Measurements from ENCODE around the gene DCDC2C.

DCDC2C gene

DNA sequence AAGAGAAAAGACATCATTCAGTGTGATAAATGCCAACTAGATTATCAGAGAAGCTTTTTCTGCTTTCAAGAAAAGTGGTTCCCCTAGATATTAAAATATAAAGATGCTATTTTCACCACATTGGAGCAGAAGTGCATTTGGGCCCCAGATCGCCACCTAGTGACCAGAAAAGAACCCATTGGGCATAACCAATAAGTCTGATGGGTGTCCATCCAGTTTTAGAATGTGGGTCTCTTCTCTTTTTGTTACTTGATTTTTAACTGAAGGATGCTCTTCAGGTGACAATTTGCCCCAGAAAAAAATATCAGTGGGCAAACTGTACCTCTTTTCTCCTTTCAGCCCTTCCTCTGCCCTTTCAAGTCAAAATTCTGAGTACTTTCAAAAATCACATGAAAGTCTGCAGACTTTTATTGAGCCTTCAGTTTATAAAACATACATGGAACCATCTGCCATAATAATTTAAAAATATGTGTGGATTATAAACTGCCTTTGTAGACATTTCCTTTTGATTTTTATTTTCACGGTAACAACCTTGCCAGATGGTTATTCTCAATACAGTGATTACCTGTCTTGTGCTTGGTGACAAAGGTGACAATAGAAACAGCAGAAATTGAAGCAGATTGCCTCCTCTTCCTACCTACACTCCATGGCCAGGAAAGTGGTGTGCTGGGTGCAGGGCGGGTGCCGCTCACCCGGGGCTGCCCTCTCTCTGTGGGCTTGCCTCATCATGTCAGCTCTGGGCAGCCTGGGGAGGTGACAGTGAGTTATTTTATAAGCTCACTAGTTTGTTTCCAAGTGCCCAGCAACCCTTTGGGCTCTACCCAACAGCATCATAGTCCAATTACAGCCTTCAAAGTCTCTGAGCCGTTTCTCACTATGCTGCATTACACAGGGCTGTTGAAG, 124.5 kb downstream of the DCDC2C start:
- no peak for DNase-seq (ENCODE audit: low read depth, low spot score)

DNA sequence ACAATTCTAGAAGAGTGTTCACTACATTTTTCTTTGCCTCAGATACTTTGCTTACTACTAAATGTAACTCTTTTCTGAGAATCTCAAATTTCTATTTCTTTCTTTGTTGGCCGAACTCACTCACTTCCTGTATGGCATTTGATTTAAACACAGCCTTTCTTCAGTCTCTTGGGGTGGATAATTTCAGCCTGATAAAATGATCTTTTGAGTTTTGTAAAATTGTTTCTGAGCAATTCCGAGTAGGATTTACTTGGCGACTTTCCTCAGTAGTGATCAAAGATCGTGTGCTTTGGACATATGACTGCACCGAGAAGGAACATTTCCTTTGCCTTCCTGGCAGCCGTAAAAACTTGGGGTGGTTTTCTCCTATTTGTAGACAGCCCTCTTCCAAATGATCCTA, 127.4 kb downstream of the DCDC2C start:
- DNase-seq (ENCODE audit: low read depth, low spot score): no peak

DNA sequence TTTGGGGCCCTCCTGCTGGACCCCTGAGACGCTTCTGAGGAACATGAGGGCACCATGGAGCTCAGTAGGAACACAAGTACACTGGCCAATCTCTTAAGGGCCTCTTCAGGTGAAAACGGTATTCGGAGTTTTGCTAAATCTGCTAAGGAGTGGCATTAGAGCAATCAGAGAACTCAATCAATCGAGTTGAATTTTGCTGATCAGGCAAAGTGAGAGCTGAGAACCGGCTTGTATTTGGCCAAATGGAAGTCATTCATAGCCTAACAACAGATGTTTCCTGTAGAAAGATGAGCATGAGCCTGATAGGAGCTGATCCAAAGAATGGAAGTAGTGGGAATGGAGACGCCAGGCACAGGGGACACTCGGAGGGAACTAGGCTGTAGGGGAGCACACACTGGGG, 133.7 kb downstream of the DCDC2C start:
- no peak for DNase-seq (ENCODE audit: low read depth, low spot score)

DNA sequence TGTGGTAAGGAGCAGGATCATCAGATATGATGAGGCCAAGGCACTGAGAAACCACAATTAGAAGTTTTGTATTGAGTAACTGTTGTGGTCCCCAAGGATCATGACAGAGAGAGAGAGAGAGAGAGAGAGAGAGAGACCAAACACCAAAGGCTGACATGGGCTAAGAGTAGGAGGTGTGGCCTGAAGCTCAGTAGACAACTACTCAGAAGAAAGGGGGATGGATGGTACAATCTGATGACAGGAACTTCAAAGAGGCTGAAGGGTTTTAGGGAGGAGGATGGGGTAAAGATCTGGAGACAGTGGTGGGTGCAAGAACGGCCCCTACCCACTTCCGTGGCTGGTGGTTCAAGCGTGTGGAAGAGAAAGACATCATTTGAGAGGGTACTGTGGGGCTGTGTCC, 135.0 kb downstream of the DCDC2C start:
- DNase-seq (ENCODE audit: low read depth, low spot score): no peak

DNA sequence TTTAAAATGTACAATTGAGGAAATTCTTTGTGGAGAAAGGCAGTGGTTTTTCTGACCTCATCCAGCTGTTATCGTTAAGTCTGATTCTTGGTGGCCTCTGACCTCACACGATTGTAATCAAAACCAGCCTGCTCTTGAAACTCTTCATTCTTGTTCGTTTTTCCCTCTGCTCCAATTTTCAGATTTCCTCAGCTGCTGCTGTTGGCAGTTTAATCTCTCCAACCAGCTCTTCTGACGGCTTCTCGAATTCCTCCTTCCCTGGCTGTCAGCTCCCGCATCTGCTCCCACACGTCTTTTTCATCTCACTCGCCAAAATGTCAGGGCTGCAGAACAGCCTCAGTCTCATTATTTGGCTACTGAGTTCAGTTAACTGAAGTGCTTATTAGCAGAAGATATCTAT, 136.1 kb downstream of the DCDC2C start:
- no peak for DNase-seq (ENCODE audit: low read depth, low spot score)

DNA sequence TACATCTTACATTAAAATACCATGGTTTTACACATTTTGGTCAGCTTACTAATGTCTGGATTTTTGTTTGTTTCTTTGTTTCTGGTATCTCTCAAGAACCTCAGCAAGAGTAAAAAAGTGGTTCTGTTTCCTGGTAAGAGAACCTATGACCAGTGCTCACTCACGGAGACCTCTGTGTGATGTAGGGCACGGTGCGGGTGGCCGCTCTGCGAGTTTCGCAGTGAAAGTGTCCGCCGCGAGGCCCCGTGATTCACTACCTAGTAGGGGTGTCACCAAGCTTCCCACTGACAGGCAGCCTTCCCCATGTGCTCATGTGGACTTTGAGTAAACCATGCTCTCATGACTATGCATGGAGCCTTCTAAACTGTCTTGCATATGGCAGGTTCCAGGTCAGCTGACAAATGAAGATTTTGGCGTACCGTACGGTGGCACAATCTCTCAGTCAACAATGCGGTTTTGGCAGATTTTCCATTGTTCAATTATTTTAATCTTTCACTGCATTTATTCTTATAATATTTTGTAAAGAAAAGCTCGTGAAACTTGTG, 137.3 kb downstream of the DCDC2C start:
- no peak for DNase-seq (ENCODE audit: low read depth, low spot score)

DNA sequence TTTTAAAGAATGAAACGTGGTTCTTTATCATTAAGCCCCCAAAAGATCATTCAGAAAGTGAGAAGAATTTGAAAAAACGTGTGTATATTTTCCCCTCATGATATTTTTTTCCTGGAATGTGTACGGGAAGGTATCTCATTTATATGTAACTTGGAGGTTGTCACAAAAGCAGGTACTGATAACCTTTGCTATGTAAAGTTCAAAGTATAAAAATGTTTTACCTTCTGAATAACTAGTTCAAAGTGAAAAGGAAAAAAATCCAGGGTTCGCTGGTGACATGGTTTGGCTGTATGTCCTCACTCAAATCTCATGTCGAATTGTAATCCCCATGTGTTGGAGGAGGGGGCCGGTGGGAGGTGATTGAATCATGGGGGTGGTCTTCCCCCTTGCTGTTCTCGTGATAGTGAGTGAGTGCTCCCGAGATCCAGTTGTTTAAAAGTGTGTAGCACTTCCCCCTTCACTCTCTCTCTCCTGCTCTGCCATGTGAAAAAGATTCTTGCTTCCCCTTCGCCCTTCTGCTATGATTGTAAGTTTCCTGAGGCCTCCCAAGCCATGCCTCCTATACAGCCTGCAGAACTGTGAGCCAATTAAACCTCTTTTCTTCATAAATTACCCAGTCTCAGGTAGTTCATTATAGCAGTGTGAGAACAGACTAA, 144.2 kb downstream of the DCDC2C start:
- no peak for DNase-seq (ENCODE audit: low read depth, low spot score)

DNA sequence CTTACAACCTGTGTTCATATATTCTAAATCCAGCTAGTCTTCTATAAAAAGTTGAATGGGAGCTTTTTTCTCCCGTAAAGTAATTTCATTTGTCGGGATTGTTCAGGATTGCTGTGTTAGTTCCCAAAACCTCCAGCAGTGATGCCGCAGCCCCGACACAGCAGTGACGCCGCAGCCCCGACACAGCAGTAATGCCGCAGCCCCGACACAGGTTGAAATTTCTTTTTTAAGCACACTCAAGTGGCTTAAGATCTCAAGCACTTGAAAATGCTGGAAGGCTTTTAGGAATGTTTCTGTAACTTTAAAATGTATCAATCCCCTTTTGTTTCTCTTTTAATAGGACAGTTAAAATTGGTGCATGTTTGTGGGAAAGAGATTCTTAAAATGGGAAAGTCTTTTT, 145.4 kb downstream of the DCDC2C start:
- no peak for DNase-seq (ENCODE audit: low read depth, low spot score)

DNA sequence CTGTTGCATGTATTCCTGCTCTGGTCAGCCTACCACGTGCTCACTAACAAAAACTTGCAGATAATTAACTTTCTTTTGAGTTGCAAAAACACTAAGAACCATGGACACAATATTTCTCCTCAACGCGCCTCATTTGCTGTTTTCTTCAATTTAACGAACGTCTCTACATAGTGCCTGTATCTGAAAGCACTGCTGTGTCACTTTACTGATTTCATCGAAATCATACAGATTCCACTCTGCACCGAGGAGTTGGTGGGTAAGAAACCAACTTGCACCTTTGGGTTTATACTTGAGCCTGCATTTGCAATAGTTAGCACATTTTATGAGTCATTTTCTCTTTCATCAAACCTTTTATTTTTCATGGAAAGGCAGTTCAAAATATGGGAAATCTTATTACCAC, 145.8 kb downstream of the DCDC2C start:
- DNase-seq (ENCODE audit: low read depth, low spot score): no peak

DNA sequence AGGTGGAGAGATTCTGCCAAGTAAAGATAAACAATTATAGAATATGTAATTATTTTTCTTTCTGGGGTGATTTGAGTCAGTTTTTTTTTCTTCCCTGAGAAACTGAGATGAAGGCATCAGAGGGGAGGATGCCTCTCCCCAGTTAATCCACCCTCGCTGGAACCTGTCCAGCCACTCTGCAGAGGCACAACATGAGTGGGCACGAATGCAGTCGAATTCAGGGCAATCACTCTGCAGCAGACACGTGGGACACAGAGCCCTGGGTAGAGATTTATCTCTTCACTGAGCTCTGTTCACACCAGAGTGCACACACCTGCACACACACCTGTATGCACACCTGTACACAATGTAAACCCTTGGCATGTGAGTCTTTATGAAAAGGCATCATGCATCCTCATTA, 154.2 kb downstream of the DCDC2C start:
- DNase-seq (ENCODE audit: low read depth, low spot score): no peak

DNA sequence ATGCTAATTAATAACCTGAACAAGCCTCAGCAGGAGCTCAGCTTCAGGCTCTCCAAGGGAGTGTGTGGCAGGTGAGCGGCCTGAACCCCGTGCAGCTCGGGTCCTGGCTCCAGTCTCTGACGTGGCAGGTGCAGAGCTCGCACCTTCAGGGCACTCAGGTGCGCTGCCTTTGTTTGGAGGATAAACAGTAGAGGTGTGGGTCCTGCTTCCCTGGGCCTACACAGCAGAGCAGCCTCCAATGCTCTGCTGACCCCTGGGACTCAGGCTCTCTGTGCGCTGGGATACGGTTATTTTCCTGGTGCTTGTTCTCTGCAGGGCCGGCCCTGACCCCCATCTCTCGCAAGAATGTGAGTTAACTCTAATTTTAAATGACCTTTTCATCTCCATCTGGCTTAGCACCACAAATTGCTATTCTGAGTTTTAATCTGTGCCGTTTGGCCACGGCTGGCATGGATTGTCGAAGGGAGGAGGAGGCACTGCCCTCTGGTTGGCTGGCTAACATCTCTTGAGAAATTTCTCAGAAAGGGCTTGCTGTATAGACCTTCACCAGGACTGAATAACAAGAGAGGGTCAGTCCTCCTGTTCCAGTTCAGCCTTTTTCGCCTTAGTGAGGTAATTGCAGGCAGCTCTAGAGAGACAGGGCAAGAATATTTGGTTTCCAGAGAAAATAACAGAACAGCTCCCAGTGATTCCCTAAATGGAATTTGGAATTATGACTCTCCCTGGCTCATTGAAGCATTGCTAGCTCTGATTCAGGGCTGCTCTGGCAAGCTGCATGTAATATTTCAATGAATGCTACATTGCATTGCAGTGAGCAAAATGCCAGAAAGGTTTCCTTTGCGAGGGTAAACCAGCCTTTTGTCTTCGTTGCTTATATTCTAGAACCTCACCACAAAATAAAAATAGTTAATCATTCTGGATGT, 161.8 kb downstream of the DCDC2C start:
- DNase-seq (ENCODE audit: low read depth, low spot score): no peak

DNA sequence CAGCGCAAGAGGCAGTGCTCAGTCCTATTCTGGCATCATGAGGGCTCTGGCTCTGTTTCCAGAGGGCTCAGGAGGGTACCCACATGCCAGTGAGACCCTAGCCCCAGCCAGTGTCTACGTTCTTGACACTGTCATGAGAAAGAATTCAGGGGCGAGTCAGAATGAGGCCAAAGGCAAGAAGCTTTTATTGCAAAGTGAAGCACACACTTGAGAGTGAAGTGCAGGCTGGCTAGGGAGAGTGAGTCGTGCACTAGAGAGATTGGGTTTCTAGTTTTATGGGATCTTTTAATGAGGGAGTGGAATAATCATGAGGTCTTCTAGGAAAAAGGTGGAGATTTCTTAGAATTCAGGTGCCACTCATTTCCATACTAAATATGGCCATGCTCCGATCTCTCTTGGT, 164.1 kb downstream of the DCDC2C start:
- DNase-seq (ENCODE audit: low read depth, low spot score): no peak

DNA sequence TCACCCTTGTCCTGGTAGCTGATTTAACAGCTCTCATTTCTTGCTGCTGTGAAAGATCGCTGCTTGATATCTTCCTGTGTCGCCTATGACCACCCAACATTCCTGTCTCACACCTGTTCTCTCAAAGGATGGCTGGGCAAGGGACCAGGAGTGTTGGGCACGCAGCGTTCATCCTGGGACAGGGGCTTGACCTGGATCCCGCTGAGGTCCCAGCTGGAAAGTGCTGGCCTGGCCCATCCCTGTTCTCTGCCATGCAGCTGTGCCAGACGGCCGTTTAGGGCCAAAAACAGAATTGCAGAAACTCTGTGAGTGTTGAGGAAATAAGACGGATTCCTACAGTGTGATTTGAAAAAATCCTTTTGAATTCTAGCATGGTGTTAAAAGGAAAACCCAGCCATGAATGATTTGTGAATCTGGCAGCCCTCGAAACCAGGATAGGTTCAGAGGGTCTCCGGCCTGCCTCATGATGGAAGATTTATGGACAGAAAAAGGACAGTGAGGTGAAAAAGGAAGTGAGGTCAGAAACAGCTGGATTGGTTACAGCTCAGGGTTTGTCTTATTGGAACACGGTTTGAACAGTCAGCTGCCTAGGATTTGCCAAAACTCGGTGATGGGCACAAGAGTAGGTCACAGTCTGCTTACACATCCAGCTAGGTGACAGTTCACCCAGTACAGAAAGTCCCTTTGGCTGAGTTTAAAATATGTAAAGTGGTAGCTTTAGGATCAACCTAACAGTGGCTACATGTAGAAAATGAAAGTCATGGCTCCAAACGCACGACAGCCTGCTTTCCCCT, 164.8 kb downstream of the DCDC2C start:
- DNase-seq (ENCODE audit: low read depth, low spot score): no peak

DNA sequence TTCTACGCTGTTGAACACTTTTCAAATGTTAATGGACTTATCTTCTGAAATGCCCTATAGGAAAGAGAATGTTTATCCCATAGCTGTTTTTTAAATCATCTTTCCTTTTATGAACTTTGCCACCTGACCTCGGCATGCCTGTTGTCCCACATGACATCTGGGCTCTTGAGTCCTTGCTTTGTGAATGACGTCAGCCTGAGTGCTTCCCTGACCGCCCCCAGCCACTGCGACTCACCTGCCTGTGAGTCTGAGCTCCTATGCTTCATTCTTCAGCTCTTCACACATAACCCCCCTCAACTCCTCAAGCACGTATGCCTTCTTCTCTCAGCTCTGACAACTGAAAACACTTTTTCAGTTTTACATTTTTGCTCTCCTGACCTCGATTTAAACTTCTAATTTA, 166.8 kb downstream of the DCDC2C start:
- DNase-seq (ENCODE audit: low read depth, low spot score): no peak

DNA sequence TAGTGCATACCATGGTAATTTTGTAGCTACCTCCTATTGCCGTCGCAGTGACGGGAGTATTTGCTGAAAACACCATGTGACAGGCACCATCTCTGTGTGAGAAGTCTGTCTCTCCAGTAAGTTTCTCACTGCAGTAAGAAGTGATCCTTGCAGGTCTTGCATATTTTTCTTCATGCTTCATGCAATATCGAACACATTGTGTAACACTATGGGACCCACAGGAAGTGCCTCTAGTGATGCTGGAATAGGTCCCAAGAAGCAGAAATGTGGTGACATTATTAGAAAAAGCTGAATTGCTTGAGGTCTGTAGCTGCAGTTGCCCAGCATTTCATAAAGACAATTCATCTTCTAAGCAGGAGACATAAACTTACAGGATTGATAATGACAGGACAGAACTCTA, 167.6 kb downstream of the DCDC2C start:
- DNase-seq (ENCODE audit: low read depth, low spot score): no peak

DNA sequence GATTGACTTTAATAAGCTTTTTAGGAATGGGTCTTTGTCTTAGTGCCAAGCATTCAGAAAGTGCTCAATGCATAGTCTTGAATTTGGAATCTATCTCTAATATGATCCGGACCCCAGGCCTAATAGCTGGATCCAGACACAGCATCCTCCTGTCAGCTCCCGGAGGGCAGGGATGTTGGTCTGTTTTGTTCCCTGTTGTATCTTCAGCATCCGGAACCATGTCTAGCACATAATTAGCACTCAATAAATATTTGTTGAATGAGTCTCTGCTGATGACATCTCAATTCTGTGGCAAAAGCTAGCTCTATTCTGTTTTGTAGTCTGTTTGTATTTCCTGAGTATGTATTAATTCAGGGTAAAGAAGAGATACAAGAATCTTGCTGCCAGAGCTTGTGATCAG, 169.1 kb downstream of the DCDC2C start:
- no peak for DNase-seq (ENCODE audit: low read depth, low spot score)

DNA sequence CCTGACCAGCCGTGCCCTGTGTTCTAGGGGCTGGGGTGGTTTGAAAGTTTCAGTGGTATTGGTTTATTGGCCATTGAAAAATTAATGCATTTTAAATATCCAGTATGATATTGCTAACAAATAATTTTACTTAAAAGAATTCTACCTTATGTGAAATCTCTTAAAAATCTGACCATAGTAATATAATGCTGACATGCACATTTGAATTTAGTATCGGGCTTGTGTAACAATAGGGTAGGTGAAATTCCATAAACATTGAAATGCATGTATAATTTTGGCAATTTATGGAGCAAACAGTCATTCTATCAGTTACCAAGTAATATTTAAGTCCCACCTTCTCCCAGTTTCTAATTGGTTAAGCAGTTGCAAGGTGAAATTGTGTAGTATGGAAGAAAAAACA, 170.5 kb downstream of the DCDC2C start:
- no peak for DNase-seq (ENCODE audit: low read depth, low spot score)

DNA sequence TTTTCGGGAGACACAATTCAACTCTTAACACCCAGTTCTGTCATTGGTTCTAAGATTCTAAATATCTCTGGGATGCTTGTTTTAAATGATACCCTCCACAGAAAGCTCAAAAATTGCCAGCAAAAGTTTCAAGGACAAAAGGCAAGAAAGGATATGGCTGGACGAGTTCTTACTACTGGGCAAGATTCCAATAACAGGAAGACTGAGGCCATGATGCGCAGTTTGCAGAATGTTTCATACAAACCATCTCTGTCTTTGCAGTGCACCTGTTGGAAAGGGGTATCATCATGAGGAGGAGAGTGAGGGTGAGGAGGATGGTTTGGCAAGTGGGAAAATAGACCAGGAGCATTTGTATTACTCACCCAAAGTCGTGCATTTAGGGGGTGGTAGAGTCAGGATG, 172.8 kb downstream of the DCDC2C start:
- DNase-seq (ENCODE audit: low read depth, low spot score): no peak

DNA sequence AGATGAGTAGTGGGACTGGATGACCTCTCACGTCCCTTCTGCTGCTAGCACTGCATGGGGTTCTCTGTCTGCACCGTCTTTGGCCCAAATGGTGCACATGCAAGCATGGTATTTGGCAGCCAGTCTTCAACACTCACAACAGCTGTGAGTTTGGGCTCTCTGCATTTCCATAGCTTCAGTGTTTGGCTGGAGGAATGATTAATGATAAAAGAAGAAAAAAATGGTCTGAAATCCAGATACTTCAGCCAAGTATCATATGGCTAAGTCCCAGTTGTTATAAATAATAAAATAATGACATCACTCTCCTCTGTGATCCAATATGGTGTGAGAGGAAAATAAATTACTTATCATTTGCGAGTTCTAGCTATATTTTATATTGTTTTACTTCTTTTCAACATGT, 173.3 kb downstream of the DCDC2C start:
- no peak for DNase-seq (ENCODE audit: low read depth, low spot score)

DNA sequence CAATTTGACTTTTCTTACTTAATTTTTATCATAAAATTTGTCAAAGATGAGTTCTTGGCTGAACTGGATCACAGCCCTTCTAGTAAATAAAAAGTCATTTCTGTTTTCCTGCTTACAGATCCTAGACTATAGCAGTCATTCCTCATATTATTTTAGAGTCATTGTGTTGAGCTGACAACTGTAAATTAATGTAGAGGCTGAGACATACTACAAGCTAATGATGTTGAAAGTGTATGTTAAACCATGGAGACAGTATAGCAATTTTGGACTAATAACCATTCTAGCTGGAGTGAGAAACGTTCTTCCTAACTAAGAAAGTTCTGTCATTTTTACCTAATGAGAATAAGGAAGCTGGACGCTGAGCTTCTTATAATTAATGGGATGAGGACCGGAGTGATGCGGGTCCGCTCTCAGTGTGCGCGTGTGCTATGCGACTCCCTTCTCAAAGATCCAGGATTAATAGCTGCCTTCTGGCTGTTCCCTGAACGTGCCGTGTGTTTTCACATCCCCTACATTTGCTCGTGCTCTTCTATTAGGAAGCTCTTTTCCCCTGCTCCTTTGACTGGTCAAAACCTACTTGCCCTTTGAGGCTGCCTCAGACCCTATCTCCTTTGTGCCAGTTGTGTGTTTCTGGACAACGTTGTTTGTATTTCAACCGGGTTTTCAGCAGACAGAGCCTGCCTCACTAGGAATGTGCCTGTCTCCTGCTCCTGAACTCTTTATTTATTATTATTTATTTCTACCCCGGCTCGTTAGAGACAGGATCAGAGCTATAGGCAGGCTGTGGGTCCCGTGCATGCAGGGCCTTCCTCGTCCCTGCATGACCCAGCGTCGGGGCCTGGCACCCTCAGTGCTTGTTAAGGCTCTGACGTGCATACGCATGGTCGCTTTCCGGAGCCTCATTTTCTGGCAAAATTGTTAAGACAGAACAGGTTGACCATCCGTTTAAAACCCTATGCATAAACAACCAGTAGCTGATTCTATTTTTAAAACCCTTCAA, 182.6 kb downstream of the DCDC2C start:
- no peak for DNase-seq (ENCODE audit: low read depth, low spot score)

Measured in iPS DF 19.7 (cell line).